NB4 (cell line): ENCODE measurements around the gene VILL.

Source experiments
- MYC ChIP-seq: IDR thresholded peaks from 2 replicates; pipeline ENCODE4 v1.6.1; 2011; ENCODE audit warnings: low read depth, low read length
- POLR2A ChIP-seq: IDR thresholded peaks from 2 replicates; pipeline ENCODE4 v1.6.1; 2011; ENCODE audit warnings: mild to moderate bottlenecking; ENCODE audit not compliant: insufficient read length; ENCODE audit errors: extremely low read depth
- TF ChIP-seq, protein P1 (sequence below): IDR thresholded peaks from one replicate; pipeline ENCODE4 v1.5.1; 2012; ENCODE audit warnings: low read depth, low read length
- TF ChIP-seq, protein P2 (sequence below): IDR thresholded peaks from 2 replicates; pipeline ENCODE4 v1.6.1; 2011; ENCODE audit warnings: low read depth, low read length

DNA sequence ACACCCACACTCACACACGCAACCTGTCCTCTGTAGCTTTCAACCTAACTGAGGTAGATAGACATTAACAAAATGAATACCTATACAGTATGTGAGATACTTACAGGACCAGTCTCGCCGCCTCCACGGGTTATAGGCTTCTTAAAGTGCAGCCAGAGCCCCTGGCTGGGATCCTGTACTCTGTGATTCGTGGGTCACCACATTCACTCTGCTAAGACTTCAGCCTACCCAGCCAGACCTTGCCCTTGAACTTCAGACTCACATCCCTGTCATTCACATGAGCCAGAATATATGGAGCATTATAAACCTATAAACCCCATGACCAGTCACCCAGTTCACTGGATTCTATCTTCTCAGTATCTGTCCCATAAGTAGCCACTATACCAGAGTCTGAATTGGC is 49.8 kb downstream of the VILL start:
- TF ChIP-seq, protein P1, sequence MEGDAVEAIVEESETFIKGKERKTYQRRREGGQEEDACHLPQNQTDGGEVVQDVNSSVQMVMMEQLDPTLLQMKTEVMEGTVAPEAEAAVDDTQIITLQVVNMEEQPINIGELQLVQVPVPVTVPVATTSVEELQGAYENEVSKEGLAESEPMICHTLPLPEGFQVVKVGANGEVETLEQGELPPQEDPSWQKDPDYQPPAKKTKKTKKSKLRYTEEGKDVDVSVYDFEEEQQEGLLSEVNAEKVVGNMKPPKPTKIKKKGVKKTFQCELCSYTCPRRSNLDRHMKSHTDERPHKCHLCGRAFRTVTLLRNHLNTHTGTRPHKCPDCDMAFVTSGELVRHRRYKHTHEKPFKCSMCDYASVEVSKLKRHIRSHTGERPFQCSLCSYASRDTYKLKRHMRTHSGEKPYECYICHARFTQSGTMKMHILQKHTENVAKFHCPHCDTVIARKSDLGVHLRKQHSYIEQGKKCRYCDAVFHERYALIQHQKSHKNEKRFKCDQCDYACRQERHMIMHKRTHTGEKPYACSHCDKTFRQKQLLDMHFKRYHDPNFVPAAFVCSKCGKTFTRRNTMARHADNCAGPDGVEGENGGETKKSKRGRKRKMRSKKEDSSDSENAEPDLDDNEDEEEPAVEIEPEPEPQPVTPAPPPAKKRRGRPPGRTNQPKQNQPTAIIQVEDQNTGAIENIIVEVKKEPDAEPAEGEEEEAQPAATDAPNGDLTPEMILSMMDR, result no peak
- TF ChIP-seq, protein P2, sequence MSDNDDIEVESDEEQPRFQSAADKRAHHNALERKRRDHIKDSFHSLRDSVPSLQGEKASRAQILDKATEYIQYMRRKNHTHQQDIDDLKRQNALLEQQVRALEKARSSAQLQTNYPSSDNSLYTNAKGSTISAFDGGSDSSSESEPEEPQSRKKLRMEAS, result no peak
- TF ChIP-seq POLR2A (no peak), MYC (no peak)
